Panc1 (cell line): ENCODE measurements around the gene ATG4B. TPM values are rescaled to one million over a fixed set of nuclear protein-coding genes. Genes with fewer than 3 reads are reported as not detected.

Experiments
- ATAC-seq: fragments of 200-7000 bp; cut with Tn5 transposase; 2 replicates; pipeline ENCODE4 v1.9.1; 2020; ENCODE audit warnings: mild to moderate bottlenecking, moderate library complexity
- BruUV-seq: library from RNA; stranded (reverse); fragments of 400-500 nt; replicated peaks from 2 replicates; lab custom pipeline; 2021; lab: Mats Ljungman, UMichigan
- CTCF ChIA-PET: fragments of 300-600 bp; sonication (Branson Sonifier 250); formaldehyde crosslinking; loops from one replicate; lab custom pipeline; 2022; ENCODE audit warnings: antibody characterized with exemption; lab: Charles Lee
- POLR2A ChIA-PET: fragments of 300-600 bp; sonication (Branson Sonifier 250); formaldehyde crosslinking; loops from one replicate; lab custom pipeline; 2022; ENCODE audit warnings: antibody characterized with exemption; lab: Charles Lee
- DNase-seq: peaks from one replicate; pipeline ENCODE4 v3.0.0-alpha.2; 2010; ENCODE audit warnings: low read depth, low spot score
- H3K27ac ChIP-seq: 2 replicates; pipeline ENCODE4 v1.5.1; 2011; ENCODE audit warnings: mild to moderate bottlenecking, low read length, inconsistent platforms
- H3K27me3 ChIP-seq: fragments of 200-500 bp; sonication (Bioruptor generic); 2 replicates; pipeline ENCODE4 v1.6.0; 2014; ENCODE audit warnings: low read length, inconsistent platforms; ENCODE audit not compliant: control insufficient read depth, insufficient read depth
- H3K36me3 ChIP-seq: fragments of 200-500 bp; sonication (Bioruptor generic); 2 replicates; pipeline ENCODE4 v1.5.1; 2014; ENCODE audit warnings: inconsistent platforms, mild to moderate bottlenecking, low read length, moderate library complexity; ENCODE audit not compliant: control insufficient read depth, insufficient read depth
- H3K4me1 ChIP-seq: 2 replicates; pipeline ENCODE4 v1.5.1; 2011; ENCODE audit warnings: inconsistent platforms, mild to moderate bottlenecking, low read length, moderate library complexity; ENCODE audit not compliant: control insufficient read depth, insufficient read depth
- H3K4me3 ChIP-seq, 2 experiments: 2 replicates each; pipeline ENCODE4 v1.5.1; 2011 to 2012; ENCODE audit warnings: low read depth in 2 of 2, low read length in 2 of 2, mild to moderate bottlenecking in 2 of 2, inconsistent platforms in 1 of 2, moderate library complexity in 1 of 2
- H3K9me3 ChIP-seq: fragments of 200-500 bp; sonication (Bioruptor generic); 2 replicates; pipeline ENCODE4 v1.5.1; 2014; ENCODE audit warnings: low read depth, mild to moderate bottlenecking, inconsistent platforms, low read length, moderate library complexity; ENCODE audit not compliant: control insufficient read depth, insufficient read depth
- CTCF ChIP-seq: fragments of 450-650 bp; IDR thresholded peaks from 2 replicates; pipeline ENCODE4 v1.5.1; 2017; ENCODE audit warnings: mild to moderate bottlenecking
- POLR2AphosphoS5 ChIP-seq: IDR thresholded peaks from 2 replicates; pipeline ENCODE4 v1.6.1; 2012; ENCODE audit warnings: mild to moderate bottlenecking, low read depth, low read length, moderate library complexity
- REST ChIP-seq, 2 experiments: IDR thresholded peaks; 2 replicates each; pipeline ENCODE4 v1.6.1; 2011 to 2012; ENCODE audit warnings: low read depth in 2 of 2, control low read depth in 1 of 2, low read length in 1 of 2, mild to moderate bottlenecking in 1 of 2, moderate library complexity in 1 of 2; ENCODE audit not compliant: insufficient read depth in 1 of 2
- SIN3A ChIP-seq: IDR thresholded peaks from 2 replicates; pipeline ENCODE4 v1.6.1; 2012; ENCODE audit warnings: low read depth, mild to moderate bottlenecking, low read length, moderate library complexity, borderline replicate concordance; ENCODE audit not compliant: insufficient read depth
- TCF7L2 ChIP-seq: IDR thresholded peaks from 2 replicates; pipeline ENCODE4 v1.6.1; 2011; ENCODE audit warnings: mild to moderate bottlenecking, low read depth, low read length, inconsistent platforms
- in situ Hi-C: cut with HindIII; loops from 2 replicates; pipeline ENCODE4 v1.10.0; 2016; ENCODE audit warnings: low sequenced_read_pairs, low pct_unique_long_range_greater_than_20kb
- intact Hi-C: fragments of 100-400 bp; cut with micrococcal nuclease; formaldehyde crosslinking; loops from one replicate; pipeline ENCODE4 v1.10.0; 2022; ENCODE audit not compliant: unreplicated experiment
- total RNA-seq: library from RNA; stranded (reverse); gene quantifications from one replicate; pipeline ENCODE4 v1.2.1, GENCODE V29; 2021; ENCODE audit not compliant: unreplicated experiment

ATG4B gene
- total RNA-seq, 1 experiment from 2014 or later = 84.2 TPM

- DNase-seq (no peak), ATAC-seq (no peak)
- TF ChIP-seq CTCF = no peak
- no peak for TF ChIP-seq POLR2AphosphoS5
- no peak for TF ChIP-seq SIN3A
- TF ChIP-seq REST (IDR thresholded peaks at IDR 0.05; ENCODE audit: insufficient read depth in 1 of 2, low read depth in 2 of 2, low read length in 1 of 2) = no peak
- no peak for TF ChIP-seq TCF7L2
- Histone ChIP-seq H3K9me3 (no peaks in the 10 kb centered on the region), H3K27ac (no peak overlapping the region), H3K36me3 (no peaks in the 10 kb centered on the region), H3K4me3 (no peak overlapping the region), H3K4me1 (no peaks in the 10 kb centered on the region), H3K27me3 (no peaks in the 10 kb centered on the region)
- intact Hi-C loops (no loop called here), in situ Hi-C loops (no loop called here)
- POLR2A ChIA-PET = no interaction called here
- BruUV-seq = no TSS peak
- CTCF ChIA-PET = no interaction called here
These were observed 14.6 kb downstream of the ATG4B start for GRCh38 chr2:241652142-241652541.

- ChIA-PET POLR2A (no interaction called here), CTCF (no interaction called here)
- H3K4me3 ChIP-seq = no peak overlapping the region
- no peak for TF ChIP-seq SIN3A
- no peak for TF ChIP-seq POLR2AphosphoS5
- TF ChIP-seq CTCF = no peak
- TF ChIP-seq REST (IDR thresholded peaks at IDR 0.05; ENCODE audit: insufficient read depth in 1 of 2, low read depth in 2 of 2, low read length in 1 of 2) = no peak
- TF ChIP-seq TCF7L2 = no peak
- in situ Hi-C loops = no loop called here
- H3K36me3 ChIP-seq = no peaks in the 10 kb centered on the region
- BruUV-seq = no TSS peak
- no peak for ATAC-seq
- H3K9me3 ChIP-seq = no peaks in the 10 kb centered on the region
- no peaks in the 10 kb centered on the region for H3K27me3 ChIP-seq
- intact Hi-C loops = no loop called here
- H3K27ac ChIP-seq = no peak overlapping the region
- no peaks in the 10 kb centered on the region for H3K4me1 ChIP-seq
- DNase-seq = no peak
These were observed 15.2 kb downstream of the ATG4B start for GRCh38 chr2:241652722-241653121.
